HFFc6 (cell line): ENCODE measurements around the gene TNPO2. TPM values are rescaled to one million over a fixed set of nuclear protein-coding genes. Genes with fewer than 3 reads are reported as not detected.

Experiments used
- DNase-seq: peaks from one replicate; pipeline ENCODE4 v3.0.0-alpha.2; 2018
- H3K27ac Mint-ChIP-seq: 2 replicates; pipeline ENCODE4 v1.8.0; 2020; ENCODE audit warnings: mild to moderate bottlenecking, mixed read lengths
- H3K27me3 Mint-ChIP-seq: 2 replicates; pipeline ENCODE4 v1.8.0; 2021; ENCODE audit warnings: mild to moderate bottlenecking, moderate library complexity, mixed read lengths; ENCODE audit not compliant: insufficient read depth
- H3K36me3 Mint-ChIP-seq: 2 replicates; pipeline ENCODE4 v1.8.0; 2021; ENCODE audit warnings: low read depth, mixed read lengths
- H3K4me1 Mint-ChIP-seq: 2 replicates; pipeline ENCODE4 v1.8.0; 2020; ENCODE audit warnings: low read depth, mixed read lengths
- H3K4me3 Mint-ChIP-seq: 2 replicates; pipeline ENCODE4 v1.8.0; 2020; ENCODE audit warnings: mild to moderate bottlenecking, moderate library complexity, mixed read lengths
- H3K9me3 Mint-ChIP-seq: 2 replicates; pipeline ENCODE4 v1.8.0; 2020; ENCODE audit warnings: mild to moderate bottlenecking, mixed read lengths
- CTCF ChIP-seq: fragments of 200-600 bp; sonication (generic); IDR thresholded peaks from 2 replicates; pipeline ENCODE4 v1.5.0; 2021; ENCODE audit warnings: antibody characterized with exemption, mild to moderate bottlenecking
- total RNA-seq, 6 experiments: library from RNA; stranded (reverse); fragmentation: NEBNext Ultra II Directional; extraction: Animal tissue kit (Norgen Biotek cat#: 25700); gene quantifications; 2 replicates in 1 of 6; 3 replicates in 5 of 6; pipeline ENCODE4 v1.2.3, GENCODE V29; 2021

Gene TNPO2
- total RNA-seq, 6 experiments from 2014 or later = 56.8 to 78.7 (median 66.0) TPM

GRCh38 chr19:12667731-12668302, 55.9 kb downstream of the TNPO2 start:
- Mint-ChIP-seq H3K36me3 (peaks cover 12% of the 10 kb centered on the region), H3K27me3 (peaks cover 4% of the 10 kb centered on the region; the same call in 1 of the 2 replicates), H3K27ac (peak overlapping the region; percentile 100), H3K4me1 (peaks cover 45% of the 10 kb centered on the region), H3K9me3 (no peaks in the 10 kb centered on the region), H3K4me3 (peak overlapping the region; percentile 95)
- no peak for DNase-seq
- no peak for TF ChIP-seq CTCF

- peak within 1 kb of the TSS; percentile 95 for H3K4me3 Mint-ChIP-seq
- TF ChIP-seq CTCF = no peak
- no peak for DNase-seq
Observed at GRCh38 chr19:12666265-12667048, 57.3 kb downstream of the TNPO2 start, which contains the start of the genes MAN2B1 and WDR83. Gene MAN2B1 (minus strand): TSS chr19:12666742. CDS start chr19:12666701, 41 bp downstream. Gene WDR83 (plus strand): TSS chr19:12666807. CDS start chr19:12669791, 2,984 bp downstream.

DNA sequence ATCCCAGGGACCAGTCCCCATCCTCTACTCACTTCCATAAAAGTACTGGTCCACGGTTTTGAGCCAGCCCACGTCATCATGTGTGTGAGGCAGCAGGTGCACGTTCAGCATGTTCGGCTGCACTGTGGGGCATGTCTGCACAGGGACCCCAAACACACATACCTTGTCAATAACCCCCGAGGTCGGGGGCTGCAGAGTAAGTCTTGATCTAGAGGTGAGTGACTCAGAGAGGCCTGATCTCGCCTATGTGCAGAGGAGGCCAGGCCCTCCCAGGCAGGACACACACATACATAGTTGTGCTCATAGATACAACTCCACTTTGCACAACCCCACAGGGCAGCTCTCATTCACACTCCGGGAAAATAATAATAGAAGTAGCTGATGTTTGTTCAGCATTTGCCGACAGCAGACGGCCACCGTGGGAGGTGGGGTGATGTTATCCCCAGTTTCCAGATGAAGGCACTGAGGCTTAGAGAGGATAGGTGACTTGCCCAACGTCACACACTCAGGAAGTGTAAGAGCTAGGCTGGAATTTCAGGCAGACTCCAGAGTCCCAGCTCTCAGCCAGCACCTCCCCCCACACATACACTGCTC, 58.0 kb downstream of the TNPO2 start:
- TF ChIP-seq CTCF = no peak
- peaks cover 38% of the 10 kb centered on the region for H3K4me1 Mint-ChIP-seq
- H3K36me3 Mint-ChIP-seq = peaks cover 5% of the 10 kb centered on the region; the same call in 1 of the 2 replicates
- H3K4me3 Mint-ChIP-seq = peak overlapping the region; percentile 95
- H3K27ac Mint-ChIP-seq = peak overlapping the region; percentile 70
- peaks cover 4% of the 10 kb centered on the region; the same call in 1 of the 2 replicates for H3K27me3 Mint-ChIP-seq
- no peaks in the 10 kb centered on the region for H3K9me3 Mint-ChIP-seq
- no peak for DNase-seq

More at GRCh38 chr19:12666265-12667048, 57.3 kb downstream of the TNPO2 start, which contains the start of the genes MAN2B1 and WDR83:
- H3K27me3 Mint-ChIP-seq = peaks cover 4% of the 10 kb centered on the region; the same call in 1 of the 2 replicates
- H3K9me3 Mint-ChIP-seq = no peaks in the 10 kb centered on the region
- H3K27ac Mint-ChIP-seq = peak within 1 kb of the TSS; percentile 70
- H3K4me1 Mint-ChIP-seq = peaks cover 38% of the 10 kb centered on the region
- H3K36me3 Mint-ChIP-seq = peaks cover 5% of the 10 kb centered on the region; the same call in 1 of the 2 replicates

GRCh38 chr19:12665281-12665573, 58.5 kb downstream of the TNPO2 start:
- no peak for TF ChIP-seq CTCF
- peaks cover 4% of the 10 kb centered on the region; the same call in 1 of the 2 replicates for H3K27me3 Mint-ChIP-seq
- H3K36me3 Mint-ChIP-seq = peaks cover 5% of the 10 kb centered on the region; the same call in 1 of the 2 replicates
- no peak for DNase-seq
- peaks cover 32% of the 10 kb centered on the region for H3K4me1 Mint-ChIP-seq
- no peak overlapping the region for H3K4me3 Mint-ChIP-seq
- H3K27ac Mint-ChIP-seq = no peak overlapping the region
- H3K9me3 Mint-ChIP-seq = no peaks in the 10 kb centered on the region

DNA sequence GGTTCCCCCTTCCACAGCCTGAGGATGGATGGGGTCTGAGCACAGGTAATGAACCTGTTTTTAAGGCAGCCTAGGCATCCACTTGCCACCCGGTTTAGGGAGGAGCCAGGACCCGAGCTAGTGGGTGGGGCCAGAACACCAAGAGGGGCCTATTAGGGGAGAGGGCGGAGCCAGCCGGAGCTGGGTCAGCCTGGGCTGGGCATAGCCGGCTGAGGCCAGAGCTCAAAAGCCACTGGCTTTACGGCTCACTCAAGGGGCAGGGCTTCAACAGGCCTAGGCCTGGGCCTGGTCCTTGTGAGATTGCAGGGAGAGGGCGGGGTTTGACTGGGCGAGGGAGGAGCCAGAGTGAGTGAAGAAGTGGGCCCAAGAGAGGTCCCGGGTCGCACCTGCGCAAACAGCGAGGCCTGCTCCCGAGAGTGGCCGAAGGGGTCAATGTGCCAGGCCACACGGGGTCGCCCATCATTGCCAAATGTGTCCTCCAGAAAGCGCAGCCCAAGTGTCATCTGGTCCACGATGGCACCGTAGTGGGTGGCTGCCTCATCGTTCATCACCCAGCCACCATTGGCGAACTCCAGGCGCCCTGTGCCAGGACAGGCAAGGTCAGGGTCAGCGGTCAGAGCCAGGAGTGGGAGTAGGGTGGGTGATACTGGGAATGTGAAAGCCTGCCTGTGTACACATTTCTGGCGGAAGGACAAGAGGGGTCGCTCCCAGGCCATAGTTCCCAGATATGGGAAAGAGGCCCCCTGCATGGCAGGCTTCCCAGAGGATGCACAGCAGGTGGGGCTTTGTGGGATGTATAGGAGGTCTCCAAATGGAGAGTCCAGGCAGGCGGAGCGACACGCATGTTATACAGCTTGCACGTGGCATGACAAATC, 59.1 kb downstream of the TNPO2 start:
- DNase-seq = no peak
- Mint-ChIP-seq H3K9me3 (no peaks in the 10 kb centered on the region), H3K4me1 (peaks cover 30% of the 10 kb centered on the region), H3K27me3 (peaks cover 4% of the 10 kb centered on the region; the same call in 1 of the 2 replicates), H3K4me3 (no peak overlapping the region), H3K36me3 (peaks cover 5% of the 10 kb centered on the region; the same call in 1 of the 2 replicates), H3K27ac (no peak overlapping the region)
- TF ChIP-seq CTCF = no peak
